WI38 (cell line): ENCODE measurements around the gene CPN1.

ENCODE experiments used
- H3K4me3 ChIP-seq: 2 replicates; pipeline ENCODE4 v1.5.1; 2011; ENCODE audit warnings: low read depth, mild to moderate bottlenecking, control low read depth, low read length
- TF ChIP-seq, protein P1 (sequence below): IDR thresholded peaks from 2 replicates; pipeline ENCODE4 v1.5.1; 2012; ENCODE audit warnings: low read depth, mild to moderate bottlenecking, control low read depth, low read length

Gene CPN1

DNA sequence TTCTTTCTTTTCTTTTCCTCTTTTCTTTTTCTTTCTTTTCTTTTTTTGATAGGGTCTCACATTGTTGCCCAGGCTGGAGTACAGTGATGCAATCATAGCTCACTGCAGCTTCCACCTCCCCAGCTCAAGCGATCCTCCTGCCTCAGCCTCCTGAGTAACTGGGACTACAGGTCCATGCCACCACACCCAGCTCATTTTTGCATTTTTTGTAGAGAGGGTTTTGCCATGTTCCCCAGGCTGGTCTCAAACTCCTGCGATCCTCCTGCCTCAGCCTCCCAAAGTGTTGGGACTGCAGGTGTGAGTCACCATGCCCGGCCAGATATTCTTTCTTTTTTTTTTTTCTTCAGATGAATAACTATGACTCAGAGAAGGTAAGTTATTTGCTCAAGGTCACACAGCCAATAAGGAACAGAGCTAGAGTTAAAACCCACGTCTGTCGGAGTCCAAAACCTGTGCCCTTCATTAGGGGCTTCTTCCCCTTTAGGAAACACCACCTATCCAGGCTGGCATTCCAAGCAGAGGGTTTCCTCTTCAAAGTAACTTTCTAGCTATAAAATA is 43.8 kb downstream of the CPN1 start:
- no peak overlapping the region for H3K4me3 ChIP-seq
- TF ChIP-seq, protein P1, sequence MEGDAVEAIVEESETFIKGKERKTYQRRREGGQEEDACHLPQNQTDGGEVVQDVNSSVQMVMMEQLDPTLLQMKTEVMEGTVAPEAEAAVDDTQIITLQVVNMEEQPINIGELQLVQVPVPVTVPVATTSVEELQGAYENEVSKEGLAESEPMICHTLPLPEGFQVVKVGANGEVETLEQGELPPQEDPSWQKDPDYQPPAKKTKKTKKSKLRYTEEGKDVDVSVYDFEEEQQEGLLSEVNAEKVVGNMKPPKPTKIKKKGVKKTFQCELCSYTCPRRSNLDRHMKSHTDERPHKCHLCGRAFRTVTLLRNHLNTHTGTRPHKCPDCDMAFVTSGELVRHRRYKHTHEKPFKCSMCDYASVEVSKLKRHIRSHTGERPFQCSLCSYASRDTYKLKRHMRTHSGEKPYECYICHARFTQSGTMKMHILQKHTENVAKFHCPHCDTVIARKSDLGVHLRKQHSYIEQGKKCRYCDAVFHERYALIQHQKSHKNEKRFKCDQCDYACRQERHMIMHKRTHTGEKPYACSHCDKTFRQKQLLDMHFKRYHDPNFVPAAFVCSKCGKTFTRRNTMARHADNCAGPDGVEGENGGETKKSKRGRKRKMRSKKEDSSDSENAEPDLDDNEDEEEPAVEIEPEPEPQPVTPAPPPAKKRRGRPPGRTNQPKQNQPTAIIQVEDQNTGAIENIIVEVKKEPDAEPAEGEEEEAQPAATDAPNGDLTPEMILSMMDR, result no peak

DNA sequence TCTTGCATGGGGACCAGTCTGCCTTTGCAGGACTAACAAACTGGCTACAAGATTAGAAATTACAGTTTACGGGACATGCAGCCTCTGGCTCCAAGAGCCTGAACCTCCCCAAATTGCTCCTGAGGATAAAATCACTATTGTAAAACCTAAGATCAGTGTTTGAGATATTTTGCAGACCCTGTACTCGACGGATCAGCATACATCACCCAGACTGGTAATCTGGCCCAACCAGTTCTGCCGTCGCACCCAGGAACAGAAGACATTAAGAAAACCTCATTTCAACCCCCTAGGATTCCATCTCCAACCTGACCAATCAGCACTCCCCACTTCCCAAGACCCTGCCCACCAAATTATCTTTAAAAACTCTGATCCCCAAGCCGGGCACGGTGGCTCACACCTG is 44.8 kb downstream of the CPN1 start:
- H3K4me3 ChIP-seq, result no peak overlapping the region
- TF ChIP-seq, protein P1, result no peak

DNA sequence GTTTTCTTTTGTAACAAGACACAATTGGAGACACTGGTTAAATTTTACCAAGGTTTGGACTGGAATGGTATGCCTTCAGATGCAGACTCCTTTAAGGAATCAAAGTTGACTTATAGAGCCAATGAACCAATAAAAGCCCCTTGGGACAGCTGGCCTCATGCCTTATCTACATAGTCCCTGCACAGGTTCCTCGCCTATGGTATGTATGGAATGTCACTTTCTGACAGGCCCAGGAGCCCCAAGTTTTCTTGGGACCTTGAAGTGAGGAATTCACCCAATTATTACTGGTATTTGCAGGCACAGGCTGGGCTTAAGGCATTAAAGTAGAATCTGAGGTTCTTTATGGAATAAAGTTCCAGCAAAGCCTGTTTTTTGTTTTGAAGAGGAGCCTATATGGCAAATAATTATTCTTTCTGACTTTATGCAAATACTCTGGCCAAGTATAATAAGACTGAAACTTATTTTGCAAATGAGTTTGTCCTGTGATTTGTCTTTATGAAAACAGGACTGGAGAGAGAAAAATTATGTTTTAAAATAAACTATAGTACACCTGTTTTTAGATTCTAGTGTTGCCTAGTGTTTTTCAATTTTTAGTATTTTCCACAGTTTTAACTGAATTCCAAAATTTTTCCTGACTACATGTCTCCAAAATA is 47.8 kb downstream of the CPN1 start:
- no peak overlapping the region for H3K4me3 ChIP-seq
- TF ChIP-seq, protein P1, result no peak

DNA sequence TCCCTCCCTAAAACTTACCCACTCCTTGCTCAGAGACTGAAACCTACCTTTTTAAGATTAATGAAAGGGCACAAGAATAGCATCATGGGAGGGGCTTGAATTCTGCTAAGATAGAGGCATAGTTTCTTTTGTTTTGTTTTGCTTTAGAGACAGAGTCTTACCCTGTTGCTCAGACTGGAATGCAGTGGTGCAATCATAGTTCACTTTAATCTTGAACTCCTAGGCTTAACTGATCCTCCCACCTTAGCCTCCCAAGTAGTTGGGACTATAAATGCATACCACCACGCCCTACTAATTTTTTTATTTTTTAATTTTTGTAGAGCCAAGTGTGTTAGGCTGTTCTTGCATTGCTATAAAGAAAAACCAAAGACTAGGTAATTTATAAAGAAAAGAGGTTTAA is 54.3 kb downstream of the CPN1 start:
- no peak overlapping the region for H3K4me3 ChIP-seq
- TF ChIP-seq, protein P1, result no peak

DNA sequence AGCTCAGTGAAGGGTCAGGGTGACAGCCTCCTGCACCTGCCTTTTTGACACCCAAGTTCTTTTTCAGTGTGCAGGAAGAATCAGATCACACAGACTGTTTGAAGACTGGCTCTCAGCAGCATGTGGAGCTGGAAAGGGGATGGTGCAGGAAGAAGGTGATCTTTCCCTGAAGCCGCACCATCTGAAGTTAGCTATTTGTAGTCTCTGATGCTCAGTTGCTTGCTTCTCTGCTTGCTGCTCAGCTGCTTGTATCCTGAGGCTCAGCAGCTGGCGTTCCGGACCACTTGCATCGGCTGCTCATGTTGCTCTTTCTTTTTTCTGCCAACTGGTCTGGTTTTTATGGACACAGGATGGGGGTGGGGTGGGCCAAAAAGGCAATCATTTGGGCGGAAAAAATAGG is 56.1 kb downstream of the CPN1 start:
- TF ChIP-seq, protein P1, result no peak
- H3K4me3 ChIP-seq, result no peak overlapping the region

DNA sequence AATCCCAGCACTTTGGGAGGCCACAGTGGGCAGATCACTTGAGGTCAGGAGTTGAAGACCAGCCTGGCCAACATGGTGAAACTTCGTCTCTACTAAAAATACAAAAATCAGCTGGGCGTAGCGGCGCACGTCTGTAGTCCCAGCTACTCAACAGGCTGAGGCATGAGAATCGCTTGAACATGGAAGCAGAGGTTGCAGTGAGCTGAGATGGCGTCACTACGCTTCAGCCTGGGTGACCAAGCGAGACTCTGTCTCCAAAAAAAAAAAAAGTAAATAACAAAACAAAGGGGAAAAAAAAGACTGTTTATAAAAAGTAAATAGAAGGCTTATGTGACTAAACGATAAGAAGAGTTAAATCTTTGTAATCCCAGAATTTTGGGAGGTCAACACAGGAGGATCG is 56.9 kb downstream of the CPN1 start:
- H3K4me3 ChIP-seq, result no peak overlapping the region

DNA sequence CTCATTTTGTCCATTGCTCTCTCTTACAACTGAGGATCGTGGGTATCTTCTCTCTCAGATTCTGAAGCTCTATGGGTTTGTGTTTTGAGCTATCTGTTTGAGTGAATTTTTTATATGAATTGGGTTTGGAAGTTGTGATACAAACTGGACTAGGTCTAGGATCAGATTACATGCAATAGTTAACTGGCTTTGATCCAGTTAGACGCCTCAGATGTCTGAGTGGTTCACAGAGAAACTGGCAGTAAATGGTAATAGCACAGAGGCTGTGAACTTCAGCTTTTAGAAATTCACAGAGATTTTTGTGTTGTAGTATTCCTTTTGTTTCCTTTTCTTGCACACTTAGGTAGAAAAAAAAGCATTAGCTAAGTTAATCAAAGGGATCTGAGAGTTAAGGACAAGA is 59.3 kb downstream of the CPN1 start:
- H3K4me3 ChIP-seq, result no peak overlapping the region
- TF ChIP-seq, protein P1, result no peak

More for the DNA sequence above, 56.9 kb downstream of the CPN1 start:
- TF ChIP-seq, protein P1, result no peak
